ENCODE data around the gene ENO2.
A peak's percentile ranks its signal among the peaks of the same experiment; 100 is the strongest.

Gene ENO2

GRCh38 chr12:6963791-6964413, 49.5 kb downstream of the ENO2 start:
- H3K27me3 ChIP-seq (ENCODE audit: insufficient read depth, low read depth) = no peaks in the 10 kb centered on the region
- H3K79me2 ChIP-seq (ENCODE audit: insufficient read depth, low read depth) = peaks cover 6% of the 10 kb centered on the region
- H3K4me1 ChIP-seq (ENCODE audit: low read depth, poor library complexity, severe bottlenecking) = peaks cover 15% of the 10 kb centered on the region
- no peaks in the 10 kb centered on the region for H4K20me1 ChIP-seq (ENCODE audit: insufficient read depth)
- H3K4me3 ChIP-seq (IDR thresholded peaks at IDR 0.05; ENCODE audit: insufficient read depth, low read depth, low read length) = no peak overlapping the region
- no peak for TF ChIP-seq CTCF (conservative IDR thresholded peaks at IDR 0.05; ENCODE audit: low read depth, low read length)
- no peak overlapping the region for H3K4me2 ChIP-seq
- no peak overlapping the region for H2AFZ ChIP-seq (ENCODE audit: low read depth)
- no peak overlapping the region; the same call in 1 of the 2 replicates for H3K27ac ChIP-seq
- H3K9ac ChIP-seq = no peak overlapping the region
- H3K36me3 ChIP-seq (ENCODE audit: insufficient read depth) = peaks cover 8% of the 10 kb centered on the region; the same call in 1 of the 2 replicates

- no peak overlapping the region for H3K4me2 ChIP-seq
- H3K4me3 ChIP-seq (IDR thresholded peaks at IDR 0.05; ENCODE audit: insufficient read depth, low read depth, low read length) = no peak overlapping the region
- no peaks in the 10 kb centered on the region for H4K20me1 ChIP-seq (ENCODE audit: insufficient read depth)
- H3K79me2 ChIP-seq (ENCODE audit: insufficient read depth, low read depth) = peaks cover 13% of the 10 kb centered on the region
- peaks cover 8% of the 10 kb centered on the region; the same call in 1 of the 2 replicates for H3K36me3 ChIP-seq (ENCODE audit: insufficient read depth)
- H3K27ac ChIP-seq = peak overlapping the region; percentile 43; the same call in 1 of the 2 replicates
- no peak overlapping the region for H2AFZ ChIP-seq (ENCODE audit: low read depth)
- no peak for TF ChIP-seq CTCF (conservative IDR thresholded peaks at IDR 0.05; ENCODE audit: low read depth, low read length)
- no peaks in the 10 kb centered on the region for H3K27me3 ChIP-seq (ENCODE audit: insufficient read depth, low read depth)
- H3K9ac ChIP-seq = no peak overlapping the region
- H3K4me1 ChIP-seq (ENCODE audit: low read depth, poor library complexity, severe bottlenecking) = peaks cover 18% of the 10 kb centered on the region
These were observed 50.2 kb downstream of the ENO2 start for GRCh38 chr12:6964605-6965025.

- Histone ChIP-seq H4K20me1 (ENCODE audit: insufficient read depth) (no peaks in the 10 kb centered on the region), H2AFZ (ENCODE audit: low read depth) (no peak overlapping the region), H3K4me1 (ENCODE audit: low read depth, poor library complexity, severe bottlenecking) (peaks cover 18% of the 10 kb centered on the region), H3K27me3 (ENCODE audit: insufficient read depth, low read depth) (no peaks in the 10 kb centered on the region), H3K36me3 (ENCODE audit: insufficient read depth) (peaks cover 8% of the 10 kb centered on the region; the same call in 1 of the 2 replicates), H3K27ac (peak overlapping the region; percentile 43; the same call in 1 of the 2 replicates), H3K4me2 (no peak overlapping the region), H3K9ac (no peak overlapping the region; the same call in 1 of the 2 replicates), H3K79me2 (ENCODE audit: insufficient read depth, low read depth) (peaks cover 18% of the 10 kb centered on the region), H3K4me3 (IDR thresholded peaks at IDR 0.05; ENCODE audit: insufficient read depth, low read depth, low read length) (no peak overlapping the region)
- TF ChIP-seq CTCF (conservative IDR thresholded peaks at IDR 0.05; ENCODE audit: low read depth, low read length) = peak; percentile 81
These were observed 50.8 kb downstream of the ENO2 start for GRCh38 chr12:6965026-6965661.

- peak overlapping the region; percentile 43; the same call in 1 of the 2 replicates for H3K27ac ChIP-seq
- H3K4me3 ChIP-seq (IDR thresholded peaks at IDR 0.05; ENCODE audit: insufficient read depth, low read depth, low read length) = no peak overlapping the region
- H3K4me2 ChIP-seq = no peak overlapping the region
- H3K27me3 ChIP-seq (ENCODE audit: insufficient read depth, low read depth) = no peaks in the 10 kb centered on the region
- TF ChIP-seq CTCF (conservative IDR thresholded peaks at IDR 0.05; ENCODE audit: low read depth, low read length) = no peak
- H3K9ac ChIP-seq = no peak overlapping the region; the same call in 1 of the 2 replicates
- peaks cover 24% of the 10 kb centered on the region for H3K79me2 ChIP-seq (ENCODE audit: insufficient read depth, low read depth)
- H2AFZ ChIP-seq (ENCODE audit: low read depth) = no peak overlapping the region
- H3K36me3 ChIP-seq (ENCODE audit: insufficient read depth) = peaks cover 8% of the 10 kb centered on the region; the same call in 1 of the 2 replicates
- H4K20me1 ChIP-seq (ENCODE audit: insufficient read depth) = no peaks in the 10 kb centered on the region
- H3K4me1 ChIP-seq (ENCODE audit: low read depth, poor library complexity, severe bottlenecking) = peaks cover 18% of the 10 kb centered on the region
These were observed 51.3 kb downstream of the ENO2 start for GRCh38 chr12:6965714-6966113.

All from KMS-11 (cell line).